ENCODE results near the gene CMPK2.
"Not testable (repeated sequence)": the region's sequence is repeated elsewhere in the genome, so short reads cannot be mapped to it uniquely, and the experiment has no call there.

- not testable (repeated sequence) for TF ChIP-seq CTCF (IDR thresholded peaks at IDR 0.05; ENCODE audit: low read depth, low read length); POLR2A (IDR thresholded peaks at IDR 0.05; ENCODE audit: extremely low read depth, insufficient read length); MYC (IDR thresholded peaks at IDR 0.05; ENCODE audit: low read depth, low read length)
- TF ChIP-seq, protein P1, sequence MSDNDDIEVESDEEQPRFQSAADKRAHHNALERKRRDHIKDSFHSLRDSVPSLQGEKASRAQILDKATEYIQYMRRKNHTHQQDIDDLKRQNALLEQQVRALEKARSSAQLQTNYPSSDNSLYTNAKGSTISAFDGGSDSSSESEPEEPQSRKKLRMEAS (IDR thresholded peaks at IDR 0.05; ENCODE audit: low read depth, low read length): not testable (repeated sequence)
Observed at GRCh38 chr2:6902581-6902980, 36.9 kb upstream of the CMPK2 start.

Measured in NB4 (cell line).